MM.1S (cell line): ENCODE data around the gene NFAM1.

Source experiments
- DNase-seq: peaks from one replicate; pipeline ENCODE4 v3.0.0-alpha.2; 2015
- H2AFZ ChIP-seq: fragments of 300-600 bp; sonication (generic); 2 replicates; pipeline ENCODE4 v1.6.0; 2016; ENCODE audit warnings: antibody characterized with exemption, low read length
- H3F3A ChIP-seq: fragments of 300-600 bp; sonication (generic); 2 replicates; pipeline ENCODE4 v1.6.1; 2016; ENCODE audit warnings: mild to moderate bottlenecking, antibody characterized with exemption, low read length, moderate library complexity, mixed read lengths; ENCODE audit not compliant: insufficient read depth
- H3K27ac ChIP-seq: fragments of 300-600 bp; sonication (generic); 2 replicates; pipeline ENCODE4 v1.5.1; 2016; ENCODE audit warnings: mild to moderate bottlenecking, low read length
- H3K27me3 ChIP-seq: fragments of 300-600 bp; sonication (generic); replicated peaks from 2 replicates; pipeline ENCODE4 v1.6.0; 2016; ENCODE audit warnings: low read length; ENCODE audit not compliant: insufficient read depth
- H3K36me3 ChIP-seq: fragments of 300-600 bp; sonication (generic); replicated peaks from 2 replicates; pipeline ENCODE4 v1.6.1; 2016; ENCODE audit warnings: mild to moderate bottlenecking, low read length, mixed read lengths; ENCODE audit not compliant: insufficient read depth
- H3K4me1 ChIP-seq: fragments of 300-600 bp; sonication (generic); 2 replicates; pipeline ENCODE4 v1.6.1; 2016; ENCODE audit warnings: low read length, mixed read lengths
- H3K4me2 ChIP-seq: fragments of 300-600 bp; sonication (generic); 2 replicates; pipeline ENCODE4 v1.6.0; 2016; ENCODE audit warnings: low read depth, low read length
- H3K4me3 ChIP-seq: fragments of 300-600 bp; sonication (generic); 2 replicates; pipeline ENCODE4 v1.5.1; 2016; ENCODE audit warnings: low read length, mixed read lengths
- H3K79me2 ChIP-seq: fragments of 300-600 bp; sonication (generic); 2 replicates; pipeline ENCODE4 v1.6.1; 2016; ENCODE audit warnings: mixed run types, low read length, mixed read lengths
- H3K9ac ChIP-seq: fragments of 300-600 bp; sonication (generic); 2 replicates; pipeline ENCODE4 v1.6.1; 2016; ENCODE audit warnings: low read length, mixed read lengths
- H3K9me2 ChIP-seq: fragments of 300-600 bp; sonication (generic); replicated peaks from 2 replicates; pipeline ENCODE4 v1.6.1; 2016; ENCODE audit warnings: mild to moderate bottlenecking, low read length, mixed read lengths; ENCODE audit not compliant: insufficient read depth
- H3K9me3 ChIP-seq: fragments of 300-600 bp; sonication (generic); replicated peaks from 2 replicates; pipeline ENCODE4 v1.6.1; 2016; ENCODE audit warnings: mild to moderate bottlenecking, low read length, mixed read lengths; ENCODE audit not compliant: insufficient read depth
- H4K20me1 ChIP-seq: fragments of 300-600 bp; sonication (generic); 2 replicates; pipeline ENCODE4 v1.6.1; 2016; ENCODE audit warnings: mild to moderate bottlenecking, low read length, moderate library complexity, mixed read lengths; ENCODE audit not compliant: insufficient read depth
- EZH2 ChIP-seq: fragments of 300-600 bp; sonication (generic); optimal IDR thresholded peaks from 2 replicates; pipeline ENCODE3; 2017; ENCODE audit warnings: low read depth, mild to moderate bottlenecking, antibody characterized with exemption, low read length, mixed read lengths
- EZH2phosphoT487 ChIP-seq: fragments of 300-600 bp; sonication (generic); IDR thresholded peaks from 2 replicates; pipeline ENCODE4 v1.6.1; 2018; ENCODE audit warnings: antibody characterized with exemption, low read length
- TF ChIP-seq, protein P1 (sequence below): fragments of 300-600 bp; sonication (generic); IDR thresholded peaks from 2 replicates; pipeline ENCODE4 v1.5.1; 2016; ENCODE audit warnings: antibody characterized with exemption, low read length, mixed read lengths

The NFAM1 gene

GRCh38 chr22:42371501-42371900 lies 60.7 kb downstream of the NFAM1 start:
- Histone ChIP-seq H3K27ac (no peak overlapping the region), H2AFZ (no peak overlapping the region), H3K9me2 (no peaks in the 10 kb centered on the region), H4K20me1 (no peaks in the 10 kb centered on the region), H3K36me3 (no peaks in the 10 kb centered on the region), H3K9ac (no peak overlapping the region), H3K27me3 (peaks cover 65% of the 10 kb centered on the region), H3K79me2 (no peaks in the 10 kb centered on the region), H3K9me3 (no peaks in the 10 kb centered on the region), H3F3A (no peaks in the 10 kb centered on the region), H3K4me1 (no peaks in the 10 kb centered on the region), H3K4me3 (no peak overlapping the region), H3K4me2 (no peak overlapping the region)
- no peak for DNase-seq
- TF ChIP-seq, protein P1, sequence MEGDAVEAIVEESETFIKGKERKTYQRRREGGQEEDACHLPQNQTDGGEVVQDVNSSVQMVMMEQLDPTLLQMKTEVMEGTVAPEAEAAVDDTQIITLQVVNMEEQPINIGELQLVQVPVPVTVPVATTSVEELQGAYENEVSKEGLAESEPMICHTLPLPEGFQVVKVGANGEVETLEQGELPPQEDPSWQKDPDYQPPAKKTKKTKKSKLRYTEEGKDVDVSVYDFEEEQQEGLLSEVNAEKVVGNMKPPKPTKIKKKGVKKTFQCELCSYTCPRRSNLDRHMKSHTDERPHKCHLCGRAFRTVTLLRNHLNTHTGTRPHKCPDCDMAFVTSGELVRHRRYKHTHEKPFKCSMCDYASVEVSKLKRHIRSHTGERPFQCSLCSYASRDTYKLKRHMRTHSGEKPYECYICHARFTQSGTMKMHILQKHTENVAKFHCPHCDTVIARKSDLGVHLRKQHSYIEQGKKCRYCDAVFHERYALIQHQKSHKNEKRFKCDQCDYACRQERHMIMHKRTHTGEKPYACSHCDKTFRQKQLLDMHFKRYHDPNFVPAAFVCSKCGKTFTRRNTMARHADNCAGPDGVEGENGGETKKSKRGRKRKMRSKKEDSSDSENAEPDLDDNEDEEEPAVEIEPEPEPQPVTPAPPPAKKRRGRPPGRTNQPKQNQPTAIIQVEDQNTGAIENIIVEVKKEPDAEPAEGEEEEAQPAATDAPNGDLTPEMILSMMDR = no peak
- TF ChIP-seq EZH2 = no peak

DNA sequence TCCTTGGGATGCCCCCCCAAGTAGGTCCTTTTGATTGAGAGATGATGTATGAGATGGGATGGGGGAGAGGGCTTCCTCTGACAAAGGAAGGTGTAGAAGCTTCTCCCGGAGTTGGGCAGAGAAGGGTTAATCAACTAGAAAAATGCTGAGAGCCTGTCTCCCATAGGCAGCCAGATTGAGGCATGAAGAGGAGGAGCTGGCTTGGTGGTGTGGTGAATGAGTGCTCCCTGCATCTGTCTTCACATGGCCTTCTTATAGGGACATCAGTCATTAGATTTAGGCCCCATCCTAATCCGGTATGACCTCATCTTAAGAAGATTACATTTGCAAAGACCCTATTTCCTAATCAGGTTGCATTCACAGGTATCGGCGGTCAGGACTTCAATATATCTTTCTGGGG lies 61.1 kb downstream of the NFAM1 start:
- no peak for DNase-seq
- H3K27ac ChIP-seq = no peak overlapping the region
- no peaks in the 10 kb centered on the region for H3K9me3 ChIP-seq
- no peaks in the 10 kb centered on the region for H4K20me1 ChIP-seq
- H3K4me2 ChIP-seq = no peak overlapping the region
- H3K79me2 ChIP-seq = no peaks in the 10 kb centered on the region
- H3F3A ChIP-seq = no peaks in the 10 kb centered on the region
- H3K9me2 ChIP-seq = no peaks in the 10 kb centered on the region
- H3K4me3 ChIP-seq = no peak overlapping the region
- H3K27me3 ChIP-seq = peaks cover 68% of the 10 kb centered on the region
- H2AFZ ChIP-seq = no peak overlapping the region
- no peak overlapping the region for H3K9ac ChIP-seq
- H3K36me3 ChIP-seq = no peaks in the 10 kb centered on the region
- no peaks in the 10 kb centered on the region for H3K4me1 ChIP-seq
- TF ChIP-seq EZH2phosphoT487 = no peak
- no peak for TF ChIP-seq EZH2
- TF ChIP-seq, protein P1 = no peak

DNA sequence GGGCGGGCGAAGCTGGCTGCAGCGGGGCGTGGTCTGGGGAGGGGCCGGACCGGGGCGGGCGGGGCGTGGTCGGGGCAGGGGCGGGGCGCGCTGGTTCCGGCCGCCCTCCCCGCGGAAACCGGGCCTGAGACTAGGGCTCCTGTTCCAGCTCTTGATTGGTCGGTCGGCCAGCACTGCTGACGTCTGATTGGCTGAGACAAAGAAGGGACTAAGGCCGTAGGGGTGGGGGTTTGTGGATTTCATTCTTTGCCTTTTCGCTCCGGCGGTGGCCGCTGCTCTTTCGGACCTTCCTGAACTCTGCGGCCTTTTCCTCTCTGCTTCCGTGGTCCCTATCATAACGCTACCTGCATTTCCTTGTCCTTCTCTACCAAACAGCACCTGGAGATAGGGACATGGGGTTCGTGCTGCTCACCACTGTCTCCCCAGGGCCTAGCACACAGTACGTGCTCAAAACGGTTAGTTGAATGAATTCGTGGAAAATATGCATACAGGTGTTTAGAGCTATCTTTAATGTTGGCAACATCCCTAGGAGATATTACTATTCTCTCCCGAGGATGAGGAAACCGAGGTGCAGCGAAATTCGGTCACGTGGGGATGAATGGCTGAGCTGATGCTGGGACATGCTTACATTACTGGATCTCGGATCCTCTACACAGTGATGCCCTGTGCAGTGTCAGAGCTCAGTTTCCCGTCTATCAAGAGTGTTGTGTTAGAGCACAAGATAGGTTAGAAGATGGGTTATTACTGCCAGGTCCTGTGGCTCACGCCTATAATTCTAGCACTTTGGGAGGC lies 62.8 kb downstream of the NFAM1 start:
- DNase-seq = peak; percentile 89
- Histone ChIP-seq H3K9me2 (no peaks in the 10 kb centered on the region), H3K36me3 (no peaks in the 10 kb centered on the region), H3K9ac (peak overlapping the region; percentile 6; the same call in 1 of the 2 replicates), H3K4me2 (peak overlapping the region; percentile 91), H3K79me2 (no peaks in the 10 kb centered on the region), H3K4me1 (no peaks in the 10 kb centered on the region), H2AFZ (peak overlapping the region; percentile 69), H3K9me3 (no peaks in the 10 kb centered on the region), H3K27me3 (peaks cover 78% of the 10 kb centered on the region), H3K4me3 (peak overlapping the region; percentile 63), H4K20me1 (no peaks in the 10 kb centered on the region), H3K27ac (no peak overlapping the region), H3F3A (no peaks in the 10 kb centered on the region)
- TF ChIP-seq, protein P1 = no peak
- TF ChIP-seq EZH2 (no peak), EZH2phosphoT487 (no peak)
